ENCODE results near the gene LRRFIP1. TPM values are rescaled to one million over a fixed set of nuclear protein-coding genes. Genes with fewer than 3 reads are reported as not detected.

LRRFIP1 gene
- polyA plus RNA-seq, 1 donor (not counting 4 experiments of a cell fraction or from before 2014, with no cell fraction given): 115 TPM

GRCh38 chr2:237669283-237669627 is 41.9 kb downstream of the LRRFIP1 start:
- FAIRE-seq (no peak), DNase-seq (ENCODE audit: low read depth, low spot score) (no peak)
- peaks cover 6% of the 10 kb centered on the region for H3K27me3 ChIP-seq (ENCODE audit: control insufficient read depth, extremely low read depth, insufficient read depth, low read length)
- no peaks in the 10 kb centered on the region for H3K36me3 ChIP-seq (ENCODE audit: control insufficient read depth in 2 of 2, extremely low read depth in 1 of 2, insufficient read depth in 2 of 2, low read length in 2 of 2)
- H3K9me1 ChIP-seq (ENCODE audit: control insufficient read depth, extremely low read depth, insufficient read depth, low read length): no peaks in the 10 kb centered on the region
- no peak overlapping the region for H2AFZ ChIP-seq (ENCODE audit: control insufficient read depth, low read length)
- H3K9ac ChIP-seq (ENCODE audit: control insufficient read depth, extremely low read depth, insufficient read depth, low read length): no peak overlapping the region
- H3K79me2 ChIP-seq (ENCODE audit: control insufficient read depth, insufficient read depth, low read length): no peaks in the 10 kb centered on the region
- no peak overlapping the region for H3K27ac ChIP-seq (ENCODE audit: control insufficient read depth, insufficient read depth, low read length)
- H3K4me3 ChIP-seq (ENCODE audit: control insufficient read depth in 2 of 3, extremely low read depth in 1 of 3, insufficient read depth in 2 of 3, low read depth in 1 of 3, low read length in 3 of 3): no peak overlapping the region
- dilution Hi-C loops (cut with MboI; ENCODE audit: extremely low pct_ligation_motif_present, low sequenced_read_pairs): no loop called here
- TF ChIP-seq CTCF (optimal IDR thresholded peaks at IDR 0.05 in 1 of 3, IDR thresholded peaks at IDR 0.05 in 1 of 3, conservative IDR thresholded peaks at IDR 0.05 in 1 of 3; ENCODE audit: extremely low read depth in 1 of 3, insufficient read depth in 2 of 3, low read length in 3 of 3) (no peak), EZH2 (IDR thresholded peaks at IDR 0.05; ENCODE audit: low read length) (no peak)
- no peak overlapping the region for H3K4me2 ChIP-seq (ENCODE audit: control insufficient read depth, extremely low read depth, insufficient read depth, low read depth, low read length)
- H3K4me1 ChIP-seq (ENCODE audit: control insufficient read depth, extremely low read depth, insufficient read depth, low read length): peaks cover 15% of the 10 kb centered on the region
- H4K20me1 ChIP-seq (ENCODE audit: control insufficient read depth, extremely low read depth, insufficient read depth, low read length): no peaks in the 10 kb centered on the region
- no peaks in the 10 kb centered on the region for H3K9me3 ChIP-seq (ENCODE audit: control insufficient read depth, low read depth, low read length)

GRCh38 chr2:237669628-237670392 is 42.4 kb downstream of the LRRFIP1 start:
- Histone ChIP-seq H3K9me3 (ENCODE audit: control insufficient read depth, low read depth, low read length) (no peaks in the 10 kb centered on the region), H3K79me2 (ENCODE audit: control insufficient read depth, insufficient read depth, low read length) (no peaks in the 10 kb centered on the region), H3K4me2 (ENCODE audit: control insufficient read depth, extremely low read depth, insufficient read depth, low read depth, low read length) (no peak overlapping the region), H3K4me3 (ENCODE audit: control insufficient read depth in 2 of 3, extremely low read depth in 1 of 3, insufficient read depth in 2 of 3, low read depth in 1 of 3, low read length in 3 of 3) (no peak overlapping the region), H3K9ac (ENCODE audit: control insufficient read depth, extremely low read depth, insufficient read depth, low read length) (no peak overlapping the region), H4K20me1 (ENCODE audit: control insufficient read depth, extremely low read depth, insufficient read depth, low read length) (no peaks in the 10 kb centered on the region), H3K36me3 (ENCODE audit: control insufficient read depth in 2 of 2, extremely low read depth in 1 of 2, insufficient read depth in 2 of 2, low read length in 2 of 2) (no peaks in the 10 kb centered on the region), H2AFZ (ENCODE audit: control insufficient read depth, low read length) (no peak overlapping the region), H3K4me1 (ENCODE audit: control insufficient read depth, extremely low read depth, insufficient read depth, low read length) (peaks cover 20% of the 10 kb centered on the region), H3K9me1 (ENCODE audit: control insufficient read depth, extremely low read depth, insufficient read depth, low read length) (no peaks in the 10 kb centered on the region), H3K27ac (ENCODE audit: control insufficient read depth, insufficient read depth, low read length) (no peak overlapping the region), H3K27me3 (ENCODE audit: control insufficient read depth, extremely low read depth, insufficient read depth, low read length) (peaks cover 6% of the 10 kb centered on the region)
- DNase-seq (ENCODE audit: low read depth, low spot score) (no peak), FAIRE-seq (no peak)
- TF ChIP-seq CTCF (optimal IDR thresholded peaks at IDR 0.05 in 1 of 3, IDR thresholded peaks at IDR 0.05 in 1 of 3, conservative IDR thresholded peaks at IDR 0.05 in 1 of 3; ENCODE audit: extremely low read depth in 1 of 3, insufficient read depth in 2 of 3, low read length in 3 of 3): no peak
- TF ChIP-seq EZH2 (IDR thresholded peaks at IDR 0.05; ENCODE audit: low read length): no peak
- dilution Hi-C loops (cut with MboI; ENCODE audit: extremely low pct_ligation_motif_present, low sequenced_read_pairs): no loop called here
